NCI-H2196 treated with DMSO at 0.1 percent for 48 hours (cell line): ENCODE measurements around the gene XXYLT1.
"Not testable (repeated sequence)": the region's sequence is repeated elsewhere in the genome, so short reads cannot be mapped to it uniquely, and the experiment has no call there.

Source experiments
- DNase-seq: peaks from one replicate; lab custom pipeline; 2025; ENCODE audit not compliant: unreplicated experiment; lab: John Stamatoyannopoulos, UW

The XXYLT1 gene

GRCh38 chr3:195114786-195115599 lies 156.0 kb downstream of the XXYLT1 start:
- no peak for DNase-seq

GRCh38 chr3:195113536-195114425 lies 157.2 kb downstream of the XXYLT1 start:
- DNase-seq: peak; percentile 26

GRCh38 chr3:195113048-195113447 lies 157.9 kb downstream of the XXYLT1 start:
- DNase-seq: no peak

GRCh38 chr3:195112361-195112791 lies 158.6 kb downstream of the XXYLT1 start:
- no peak for DNase-seq

- DNase-seq: no peak
Observed at GRCh38 chr3:195111766-195112165, 159.2 kb downstream of the XXYLT1 start.

- DNase-seq: no peak
Observed at GRCh38 chr3:195111319-195111705, 159.6 kb downstream of the XXYLT1 start.

GRCh38 chr3:195110647-195111318 lies 160.2 kb downstream of the XXYLT1 start:
- no peak for DNase-seq

GRCh38 chr3:195109098-195109657 lies 161.8 kb downstream of the XXYLT1 start:
- no peak for DNase-seq

GRCh38 chr3:195107593-195107992 lies 163.4 kb downstream of the XXYLT1 start:
- DNase-seq: no peak

- DNase-seq: not testable (repeated sequence)
Observed at GRCh38 chr3:195107031-195107430, 163.9 kb downstream of the XXYLT1 start.

- peak; percentile 63 for DNase-seq
Observed at GRCh38 chr3:195106418-195106906, 164.5 kb downstream of the XXYLT1 start.

- DNase-seq: no peak
Observed at GRCh38 chr3:195105841-195106417, 165.0 kb downstream of the XXYLT1 start.

GRCh38 chr3:195105389-195105788 lies 165.6 kb downstream of the XXYLT1 start:
- DNase-seq: no peak

- DNase-seq: no peak
Observed at GRCh38 chr3:195104340-195104739, 166.6 kb downstream of the XXYLT1 start.

GRCh38 chr3:195103623-195104022 lies 167.3 kb downstream of the XXYLT1 start:
- DNase-seq: no peak

GRCh38 chr3:195102609-195103467 lies 168.1 kb downstream of the XXYLT1 start:
- peak; percentile 64 for DNase-seq

GRCh38 chr3:195101927-195102608 lies 168.9 kb downstream of the XXYLT1 start:
- DNase-seq: no peak

GRCh38 chr3:195101001-195101583 lies 169.9 kb downstream of the XXYLT1 start:
- no peak for DNase-seq
